Dermis microvascular lymphatic vessel endothelial cell (primary cell): Measurements from ENCODE around the gene NDUFAF5. TPM values are rescaled to one million over a fixed set of nuclear protein-coding genes. Genes with fewer than 3 reads are reported as not detected.

ENCODE experiments used
- DNase-seq, 2 donors: peaks; one replicate each; pipeline versions ENCODE4 v3.0.0 to v3.0.0-alpha.2; 2010; ENCODE audit warnings: low read depth in 2 of 2
- total RNA-seq: library from RNA; depleted of rRNA; stranded (reverse); fragments of >200 nt; gene quantifications from 2 replicates; pipeline ENCODE4 v1.2.1, GENCODE V29; 2014

NDUFAF5 gene
- total RNA-seq, 1 donor from 2014 or later, result 9.1 TPM

- DNase-seq, result no peak
Observed at GRCh38 chr20:13775867-13776266, 9.0 kb upstream of the NDUFAF5 start.

DNA sequence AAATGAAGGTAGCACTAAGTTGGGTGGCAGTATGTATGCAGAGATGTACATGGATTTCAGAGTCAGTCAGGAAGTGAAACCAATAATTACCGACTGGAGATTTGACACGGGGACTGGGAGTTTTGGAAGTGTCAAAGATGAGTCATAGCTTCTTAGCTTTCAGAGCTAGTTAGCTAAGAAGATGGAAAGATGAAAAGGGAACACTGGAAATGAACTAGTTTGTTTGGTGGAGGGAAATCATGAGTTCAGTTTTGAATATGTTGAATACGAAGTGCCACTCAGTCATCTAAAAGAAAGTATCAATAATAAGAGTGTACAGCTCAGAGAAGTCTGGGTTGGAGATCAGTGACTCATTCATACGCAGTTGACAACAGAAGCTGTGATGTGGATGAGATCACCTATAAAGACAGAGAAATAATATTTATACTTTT is 7.6 kb upstream of the NDUFAF5 start:
- peak in 1 of 2 donors; percentile 67 for DNase-seq

DNA sequence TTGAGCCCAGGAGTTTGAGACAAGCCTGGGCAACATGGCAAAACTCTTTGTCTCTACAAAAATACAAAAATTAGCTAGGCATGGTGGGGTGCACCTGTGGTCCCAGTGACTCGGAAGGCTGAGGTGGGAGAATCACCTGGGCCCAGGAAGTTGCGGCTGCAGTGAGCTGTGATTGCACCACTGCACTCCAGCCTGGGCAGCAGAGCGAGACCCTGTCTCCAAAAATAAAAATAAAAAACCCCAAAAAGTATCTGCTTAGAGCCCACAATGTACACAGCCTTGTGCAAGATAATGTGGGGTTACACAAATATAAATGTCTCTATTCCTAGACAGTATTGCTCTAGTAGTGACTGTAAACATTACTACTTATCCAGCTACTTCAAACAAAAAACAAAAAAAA is 6.0 kb upstream of the NDUFAF5 start:
- no peak for DNase-seq

- DNase-seq, result no peak
Observed at GRCh38 chr20:13783528-13783927, 1.3 kb upstream of the NDUFAF5 start.

GRCh38 chr20:13784271-13784892 is 446 bp upstream of the NDUFAF5 start:
- no peak for DNase-seq

GRCh38 chr20:13786143-13786828 is 1.5 kb downstream of the NDUFAF5 start:
- DNase-seq, result no peak

- peak in 1 of 2 donors; percentile 71 for DNase-seq
Observed at GRCh38 chr20:13788167-13788834, 3.5 kb downstream of the NDUFAF5 start.

- no peak for DNase-seq
Observed at GRCh38 chr20:13790708-13791107, 5.9 kb downstream of the NDUFAF5 start.

- no peak for DNase-seq
Observed at GRCh38 chr20:13791540-13792459, 7.0 kb downstream of the NDUFAF5 start.

GRCh38 chr20:13793001-13793400 is 8.2 kb downstream of the NDUFAF5 start:
- peak; percentile 31 to 52 for DNase-seq

- no peak for DNase-seq
Observed at GRCh38 chr20:13794667-13795066, 9.8 kb downstream of the NDUFAF5 start.

- no peak for DNase-seq
Observed at GRCh38 chr20:13799040-13799439, 14.2 kb downstream of the NDUFAF5 start.

DNA sequence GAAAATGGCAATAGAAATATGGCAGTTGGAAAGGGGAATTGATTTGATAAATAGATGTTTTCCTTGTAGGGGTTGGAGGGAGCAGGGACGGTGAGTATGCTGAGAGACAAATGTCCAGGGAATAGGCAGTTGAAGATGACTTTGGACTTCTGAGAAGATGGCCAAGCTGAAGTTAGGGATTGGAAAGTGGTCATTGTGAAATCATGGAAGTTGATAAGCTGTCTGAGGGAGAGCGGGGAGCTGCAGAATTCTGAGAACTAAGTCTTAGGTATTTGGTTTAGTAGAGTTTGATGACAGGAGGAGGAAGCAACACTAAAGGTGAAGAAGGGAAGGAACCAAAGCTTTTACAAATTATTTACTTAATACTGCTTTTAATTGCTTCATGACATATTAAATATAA is 15.1 kb downstream of the NDUFAF5 start:
- no peak for DNase-seq

DNA sequence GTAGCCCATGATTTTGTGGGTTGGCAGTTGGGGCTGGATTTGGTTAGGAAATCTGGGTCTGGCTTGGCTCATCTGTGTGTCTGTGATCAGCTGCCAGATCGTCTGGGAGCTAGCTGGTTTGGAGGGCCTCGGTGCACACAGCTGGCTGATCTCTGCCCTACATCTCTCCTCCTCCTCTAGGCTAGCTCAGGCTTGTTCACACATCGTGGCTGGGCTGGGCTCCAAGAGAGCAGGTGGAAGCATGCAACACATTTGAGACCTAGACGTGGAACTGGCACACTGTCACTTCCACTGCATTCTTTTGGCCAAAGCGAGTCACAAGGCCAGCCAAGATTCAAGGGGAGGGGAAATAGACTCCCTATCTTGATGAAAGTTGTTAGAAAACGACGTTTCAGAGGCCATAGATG is 15.9 kb downstream of the NDUFAF5 start:
- DNase-seq, result peak; percentile 60 to 76

- DNase-seq, result no peak
Observed at GRCh38 chr20:13809373-13809772, 24.5 kb downstream of the NDUFAF5 start.

DNA sequence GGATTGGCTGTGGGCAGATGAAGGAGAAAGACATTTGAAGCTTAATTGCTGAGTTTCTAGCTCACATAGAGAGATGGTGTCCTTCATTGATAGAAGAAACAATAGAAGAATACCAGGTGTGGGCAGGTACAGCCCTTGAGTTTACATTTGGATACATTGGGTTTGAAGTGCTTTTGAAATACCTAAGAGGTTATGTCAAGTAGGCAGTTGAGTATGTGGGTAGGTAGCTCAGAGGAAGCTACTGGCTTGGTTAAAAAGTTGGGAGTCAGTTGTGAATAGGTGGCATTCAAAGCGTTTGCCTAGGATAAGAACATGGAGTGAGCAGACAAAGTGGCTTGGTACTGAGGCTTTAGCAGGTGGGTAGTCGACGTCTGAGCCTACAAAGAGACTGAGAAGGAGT is 25.0 kb downstream of the NDUFAF5 start:
- no peak for DNase-seq

DNA sequence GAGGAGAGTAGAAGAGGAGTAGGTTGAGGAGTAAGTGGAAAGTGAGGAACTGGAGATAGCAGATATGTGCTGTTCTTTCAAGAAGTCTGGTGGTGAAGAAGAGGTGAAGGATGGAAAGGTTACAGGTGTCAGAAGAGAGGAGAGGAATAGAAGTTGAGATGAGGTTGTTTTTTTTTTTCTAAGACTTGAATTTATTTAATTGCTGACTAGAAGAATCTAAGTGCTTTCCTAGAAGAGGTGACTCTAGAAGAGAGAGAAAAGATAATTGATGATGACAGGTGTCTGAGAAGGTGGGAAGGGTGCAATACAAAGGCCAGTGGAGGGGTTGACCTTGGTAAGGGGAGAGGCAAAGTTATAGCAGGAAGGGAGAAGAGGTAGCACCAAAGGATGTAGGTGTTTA is 25.6 kb downstream of the NDUFAF5 start:
- DNase-seq, result no peak

DNA sequence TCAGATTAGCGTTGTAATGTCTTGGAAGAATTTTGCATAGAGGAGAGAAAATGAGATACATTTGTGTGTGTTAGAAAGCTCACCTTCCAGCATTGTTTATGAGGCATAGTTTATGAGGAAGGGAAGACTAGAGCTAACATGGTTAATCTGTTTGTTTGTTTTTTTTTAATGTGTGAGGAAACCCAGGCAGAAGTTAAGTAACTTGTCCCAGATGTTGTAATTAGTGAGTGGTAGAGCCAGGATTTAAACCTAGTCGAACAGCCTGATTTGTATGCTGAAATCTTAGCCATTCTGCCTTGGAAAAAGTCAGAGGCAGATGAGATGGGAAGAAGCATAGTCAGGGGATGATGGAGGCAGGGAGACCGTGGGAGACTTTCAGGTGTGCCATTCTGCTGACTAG is 29.1 kb downstream of the NDUFAF5 start:
- DNase-seq, result no peak

DNA sequence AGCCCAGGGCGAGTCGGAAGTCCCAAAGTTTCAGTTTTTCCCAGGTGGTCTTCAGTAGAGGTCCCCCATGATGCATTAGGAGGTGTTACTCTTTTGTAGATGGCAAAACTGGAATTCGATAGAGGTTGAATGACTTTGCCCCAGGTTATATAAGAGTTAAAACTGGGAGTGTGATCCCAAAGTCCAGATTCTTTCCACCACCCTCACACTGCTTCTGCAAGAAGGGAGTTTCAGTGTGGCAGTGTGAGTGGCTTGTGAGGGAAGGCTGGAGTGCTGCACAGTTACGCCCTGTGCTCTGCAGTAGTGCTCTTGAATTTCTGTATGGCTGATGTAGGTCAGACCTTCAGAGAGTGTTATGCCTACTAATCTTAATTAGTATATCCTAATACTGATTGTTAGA is 29.8 kb downstream of the NDUFAF5 start:
- no peak for DNase-seq

GRCh38 chr20:13816757-13817156 is 31.9 kb downstream of the NDUFAF5 start:
- DNase-seq, result no peak

DNA sequence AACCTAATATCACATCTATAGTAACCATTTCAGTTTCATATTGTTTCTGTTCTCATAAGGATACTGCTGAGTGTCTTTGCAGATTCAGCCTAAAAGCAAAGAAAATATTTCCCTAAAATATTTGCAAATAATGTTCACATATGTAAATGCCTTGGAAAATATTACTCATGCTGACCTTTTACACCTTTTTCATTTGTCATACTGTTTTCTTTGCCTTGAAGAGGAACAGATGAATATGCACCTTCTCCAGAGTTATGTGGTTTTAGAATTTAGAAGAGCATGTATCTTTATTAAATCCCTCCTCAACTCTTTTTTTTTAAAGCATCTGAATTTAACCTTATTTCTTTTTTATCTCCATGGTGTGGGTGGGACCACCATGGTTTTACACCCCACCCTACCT is 32.5 kb downstream of the NDUFAF5 start:
- peak; percentile 12 to 51 for DNase-seq
